PC-3 (cell line): Measurements from ENCODE around the gene FANCL. TPM values are rescaled to one million over a fixed set of nuclear protein-coding genes. Genes with fewer than 3 reads are reported as not detected.
"Not testable (repeated sequence)": the region's sequence is repeated elsewhere in the genome, so short reads cannot be mapped to it uniquely, and the experiment has no call there.

Experiments used
- ATAC-seq: fragments of 200-7000 bp; cut with Tn5 transposase; 2 replicates; pipeline ENCODE4 v1.9.1; 2020; ENCODE audit warnings: mild to moderate bottlenecking, moderate library complexity
- BruUV-seq: library from RNA; stranded (reverse); fragments of 400-500 nt; replicated peaks from 2 replicates; lab custom pipeline; 2021; lab: Mats Ljungman, UMichigan
- CTCF ChIA-PET: fragments of 300-600 bp; sonication (Branson Sonifier 250); formaldehyde crosslinking; loops from one replicate; lab custom pipeline; 2022; ENCODE audit warnings: antibody characterized with exemption; lab: Charles Lee
- POLR2A ChIA-PET: fragments of 300-600 bp; sonication (Branson Sonifier 250); formaldehyde crosslinking; loops from one replicate; lab custom pipeline; 2022; ENCODE audit warnings: antibody characterized with exemption; ENCODE audit not compliant: unreplicated experiment; lab: Charles Lee
- DNase-seq: peaks from one replicate; pipeline ENCODE4 v3.0.0-alpha.2; 2015
- H2AFZ ChIP-seq: fragments of 300-600 bp; sonication (generic); 2 replicates; pipeline ENCODE4 v1.6.0; 2016; ENCODE audit warnings: antibody characterized with exemption, low read length
- H3F3A ChIP-seq: fragments of 300-600 bp; sonication (generic); one replicate; pipeline ENCODE4 v1.6.0; 2017; ENCODE audit warnings: antibody characterized with exemption, low read length, control low read depth, mild to moderate bottlenecking; ENCODE audit not compliant: unreplicated experiment
- H3K27ac ChIP-seq: fragments of 300-600 bp; sonication (generic); 2 replicates; pipeline ENCODE4 v1.5.1; 2016; ENCODE audit warnings: mild to moderate bottlenecking, low read length
- H3K27me3 ChIP-seq: fragments of 300-600 bp; sonication (generic); 2 replicates; pipeline ENCODE4 v1.6.1; 2016; ENCODE audit warnings: low read length, mixed read lengths
- H3K36me3 ChIP-seq: fragments of 300-600 bp; sonication (generic); 2 replicates; pipeline ENCODE4 v1.6.1; 2016; ENCODE audit warnings: low read depth, mixed run types, low read length, mixed read lengths
- H3K4me1 ChIP-seq: fragments of 300-600 bp; sonication (generic); 2 replicates; pipeline ENCODE4 v1.5.1; 2016; ENCODE audit warnings: low read length; ENCODE audit not compliant: insufficient read depth
- H3K4me2 ChIP-seq: fragments of 300-600 bp; sonication (generic); 2 replicates; pipeline ENCODE4 v1.6.0; 2016; ENCODE audit warnings: low read length
- H3K4me3 ChIP-seq: fragments of 300-600 bp; sonication (generic); 2 replicates; pipeline ENCODE4 v1.5.1; 2016; ENCODE audit warnings: mild to moderate bottlenecking, low read length, mixed read lengths
- H3K79me2 ChIP-seq: fragments of 300-600 bp; sonication (generic); 2 replicates; pipeline ENCODE4 v1.6.1; 2017; ENCODE audit warnings: low read length, mixed read lengths
- H3K9ac ChIP-seq: fragments of 300-600 bp; sonication (generic); 2 replicates; pipeline ENCODE4 v1.6.0; 2016; ENCODE audit warnings: mild to moderate bottlenecking, low read length
- H3K9me2 ChIP-seq: fragments of 300-600 bp; sonication (generic); replicated peaks from 2 replicates; pipeline ENCODE4 v1.6.1; 2016; ENCODE audit warnings: mixed run types, low read length, mixed read lengths
- H3K9me3 ChIP-seq: fragments of 300-600 bp; sonication (generic); 2 replicates; pipeline ENCODE4 v1.6.1; 2016; ENCODE audit warnings: low read length, mixed read lengths
- H4K20me1 ChIP-seq: fragments of 300-600 bp; sonication (generic); 2 replicates; pipeline ENCODE4 v1.6.1; 2016; ENCODE audit warnings: low read length, mixed read lengths
- EZH2 ChIP-seq: fragments of 300-600 bp; sonication (generic); IDR thresholded peaks from one replicate; pipeline ENCODE4 v1.6.1; 2017; ENCODE audit warnings: antibody characterized with exemption, mild to moderate bottlenecking, low read length; ENCODE audit not compliant: unreplicated experiment
- EZH2phosphoT487 ChIP-seq: fragments of 300-600 bp; sonication (generic); IDR thresholded peaks from 2 replicates; pipeline ENCODE4 v1.6.1; 2018; ENCODE audit warnings: mild to moderate bottlenecking, antibody characterized with exemption, low read length, borderline replicate concordance
- intact Hi-C: fragments of 100-400 bp; cut with micrococcal nuclease; formaldehyde crosslinking; loops from 2 replicates; pipeline ENCODE4 v1.9.0; 2023
- total RNA-seq: library from RNA; depleted of rRNA; stranded (reverse); fragments of >200 nt; gene quantifications from 2 replicates; pipeline ENCODE4 v1.2.3, GENCODE V29; 2014
- TF ChIP-seq, protein P1 (sequence below): fragments of 300-600 bp; sonication (generic); conservative IDR thresholded peaks from 2 replicates; pipeline ENCODE4 v1.5.1; 2017; ENCODE audit warnings: antibody characterized with exemption, low read depth, mild to moderate bottlenecking, low read length

FANCL gene
- total RNA-seq, 1 experiment from 2014 or later: 18.0 TPM

DNA sequence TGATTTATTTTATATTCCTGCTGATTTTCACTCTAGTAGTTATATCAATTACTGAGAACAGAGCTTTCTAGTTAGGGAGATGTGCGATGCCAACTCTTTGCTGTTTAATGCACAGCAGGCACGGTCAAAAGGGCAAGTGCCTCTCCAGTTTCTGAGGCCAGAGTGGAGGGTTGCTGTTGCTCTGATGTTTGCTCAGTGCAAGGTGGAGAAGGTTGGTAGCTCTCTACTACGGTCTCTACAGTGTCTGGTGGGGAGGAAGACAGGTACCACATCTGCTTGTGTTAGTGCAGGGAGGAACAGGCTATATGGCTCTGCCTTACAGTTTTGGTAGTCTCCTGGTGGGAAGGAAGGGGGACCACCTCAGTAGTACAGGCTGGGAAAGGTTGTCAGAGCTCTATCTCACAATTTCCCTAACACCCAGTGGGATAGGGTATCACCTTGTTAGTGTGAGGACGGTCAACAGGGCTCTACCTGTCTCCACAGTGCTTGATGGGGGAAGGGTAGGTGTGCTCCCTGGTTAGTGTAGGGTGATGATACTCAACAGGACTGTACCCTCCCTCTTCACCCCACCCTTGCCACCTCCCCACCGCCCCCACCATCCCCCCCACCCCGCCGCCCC, 85.9 kb downstream of the FANCL start:
- POLR2A ChIA-PET: no interaction called here
- H3K9me3 ChIP-seq: no peaks in the 10 kb centered on the region
- no TSS peak for BruUV-seq
- H4K20me1 ChIP-seq: no peaks in the 10 kb centered on the region
- no peak overlapping the region for H3K27ac ChIP-seq
- no peaks in the 10 kb centered on the region for H3K27me3 ChIP-seq
- H3K4me2 ChIP-seq: no peak overlapping the region
- intact Hi-C loops: no loop called here
- peaks cover 14% of the 10 kb centered on the region for H3K4me1 ChIP-seq
- DNase-seq: no peak
- no peaks in the 10 kb centered on the region for H3K9me2 ChIP-seq
- H3K9ac ChIP-seq: no peak overlapping the region
- TF ChIP-seq EZH2 (no peak), EZH2phosphoT487 (no peak)
- TF ChIP-seq, protein P1, sequence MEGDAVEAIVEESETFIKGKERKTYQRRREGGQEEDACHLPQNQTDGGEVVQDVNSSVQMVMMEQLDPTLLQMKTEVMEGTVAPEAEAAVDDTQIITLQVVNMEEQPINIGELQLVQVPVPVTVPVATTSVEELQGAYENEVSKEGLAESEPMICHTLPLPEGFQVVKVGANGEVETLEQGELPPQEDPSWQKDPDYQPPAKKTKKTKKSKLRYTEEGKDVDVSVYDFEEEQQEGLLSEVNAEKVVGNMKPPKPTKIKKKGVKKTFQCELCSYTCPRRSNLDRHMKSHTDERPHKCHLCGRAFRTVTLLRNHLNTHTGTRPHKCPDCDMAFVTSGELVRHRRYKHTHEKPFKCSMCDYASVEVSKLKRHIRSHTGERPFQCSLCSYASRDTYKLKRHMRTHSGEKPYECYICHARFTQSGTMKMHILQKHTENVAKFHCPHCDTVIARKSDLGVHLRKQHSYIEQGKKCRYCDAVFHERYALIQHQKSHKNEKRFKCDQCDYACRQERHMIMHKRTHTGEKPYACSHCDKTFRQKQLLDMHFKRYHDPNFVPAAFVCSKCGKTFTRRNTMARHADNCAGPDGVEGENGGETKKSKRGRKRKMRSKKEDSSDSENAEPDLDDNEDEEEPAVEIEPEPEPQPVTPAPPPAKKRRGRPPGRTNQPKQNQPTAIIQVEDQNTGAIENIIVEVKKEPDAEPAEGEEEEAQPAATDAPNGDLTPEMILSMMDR: no peak
- no peak overlapping the region for H2AFZ ChIP-seq
- no peaks in the 10 kb centered on the region for H3K79me2 ChIP-seq
- peaks cover 21% of the 10 kb centered on the region for H3K36me3 ChIP-seq
- no peak for ATAC-seq
- H3K4me3 ChIP-seq: no peak overlapping the region
- CTCF ChIA-PET: no interaction called here
- H3F3A ChIP-seq: no peaks in the 10 kb centered on the region

DNA sequence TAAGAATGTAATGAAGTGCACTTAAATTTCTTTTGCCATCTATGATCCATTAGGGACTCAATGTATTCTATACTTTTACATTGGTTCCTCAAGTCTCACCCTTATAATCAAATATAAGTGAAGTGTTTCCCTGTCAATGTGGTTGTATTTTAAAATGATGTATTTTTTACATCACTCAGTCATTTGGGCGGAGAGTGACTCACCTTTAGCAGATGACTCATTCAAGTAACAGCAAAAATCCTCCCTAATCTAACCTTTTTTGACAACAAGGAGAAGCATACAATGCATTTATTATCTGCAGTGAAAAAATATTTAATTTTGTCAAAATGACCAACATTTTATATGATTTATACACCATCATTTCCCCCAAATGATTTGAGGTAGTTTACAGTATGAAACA, 94.4 kb downstream of the FANCL start:
- Histone ChIP-seq H2AFZ (no peak overlapping the region), H3K9ac (no peak overlapping the region), H4K20me1 (no peaks in the 10 kb centered on the region), H3K4me2 (peak overlapping the region; percentile 33; the same call in 1 of the 2 replicates), H3K27me3 (no peaks in the 10 kb centered on the region), H3F3A (no peaks in the 10 kb centered on the region), H3K36me3 (no peaks in the 10 kb centered on the region), H3K9me2 (no peaks in the 10 kb centered on the region), H3K9me3 (no peaks in the 10 kb centered on the region), H3K4me3 (no peak overlapping the region), H3K79me2 (no peaks in the 10 kb centered on the region), H3K27ac (peak overlapping the region; percentile 59), H3K4me1 (peaks cover 12% of the 10 kb centered on the region)
- BruUV-seq: no TSS peak
- intact Hi-C loops: no loop called here
- POLR2A ChIA-PET: no interaction called here
- CTCF ChIA-PET: no interaction called here
- TF ChIP-seq EZH2 (no peak), EZH2phosphoT487 (no peak)
- TF ChIP-seq, protein P1: no peak
- DNase-seq (peak; percentile 68), ATAC-seq (peak; percentile 68)

DNA sequence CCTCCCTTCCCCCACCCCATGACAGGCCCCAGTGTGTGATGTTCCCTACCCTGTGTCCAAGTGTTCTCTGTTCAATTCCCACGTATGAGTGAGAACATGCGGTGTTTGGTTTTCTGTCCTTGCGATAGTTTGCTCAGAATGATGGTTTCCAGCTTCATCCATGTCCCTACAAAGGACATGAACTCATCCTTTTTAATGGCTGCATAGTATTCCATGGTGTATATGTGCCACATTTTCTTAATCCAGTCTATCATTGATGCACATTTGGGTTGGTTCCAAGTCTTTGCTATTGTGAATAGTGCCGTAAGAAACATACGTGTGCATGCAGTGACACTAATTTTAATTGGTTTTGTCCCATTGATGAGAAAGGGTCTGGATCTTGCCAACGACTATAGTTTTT, 95.4 kb downstream of the FANCL start:
- H3K79me2 ChIP-seq, H3K4me3 ChIP-seq, H3K9ac ChIP-seq, H3K9me3 ChIP-seq, H3K9me2 ChIP-seq, H3K36me3 ChIP-seq, DNase-seq, BruUV-seq, H2AFZ ChIP-seq, H3K27me3 ChIP-seq, ATAC-seq, POLR2A ChIA-PET, H3F3A ChIP-seq, intact Hi-C loops, H3K4me2 ChIP-seq, CTCF ChIA-PET, H3K27ac ChIP-seq, H4K20me1 ChIP-seq: not testable (repeated sequence)
- peaks cover 12% of the 10 kb centered on the region for H3K4me1 ChIP-seq
